Uterus (tissue), 4 donors: ENCODE measurements around the gene PMIS2. TPM values are rescaled to one million over a fixed set of nuclear protein-coding genes. Genes with fewer than 3 reads are reported as not detected.

Source experiments
- DNase-seq, 2 donors: peaks; one replicate each; pipeline ENCODE4 v3.0.0-alpha.2; 2019 to 2020
- H3K27ac ChIP-seq, 2 donors: fragments of 200-600 bp; sonication (generic); 1 replicate in 1 of 2; 2 replicates in 1 of 2; pipeline ENCODE4 v1.5.1; 2016 to 2018
- H3K27me3 ChIP-seq, 2 donors: fragments of 200-600 bp; sonication (generic); one replicate each; pipeline ENCODE4 v1.5.1; 2018 to 2019; ENCODE audit warnings: control low read depth in 1 of 2
- H3K36me3 ChIP-seq, 2 donors: fragments of 200-600 bp; sonication (generic); one replicate each; pipeline ENCODE4 v1.5.1; 2019; ENCODE audit warnings: control low read depth in 1 of 2
- H3K4me1 ChIP-seq, 2 donors: fragments of 200-600 bp; sonication (generic); one replicate each; pipeline ENCODE4 v1.5.1; 2018 to 2019; ENCODE audit warnings: control low read depth in 1 of 2
- H3K4me3 ChIP-seq, 2 donors: fragments of 200-600 bp; sonication (generic); 1 replicate in 1 of 2; 2 replicates in 1 of 2; pipeline ENCODE4 v1.5.1; 2018 to 2019; ENCODE audit warnings: mild to moderate bottlenecking in 1 of 2
- H3K9me3 ChIP-seq, 2 donors: fragments of 200-600 bp; sonication (generic); one replicate each; pipeline ENCODE4 v1.5.1; 2019; ENCODE audit warnings: control low read depth in 1 of 2
- CTCF ChIP-seq, 4 experiments: fragments of 200-600 bp in 2 of 4; fragments of 450-650 bp in 2 of 4; sonication (generic) in 2 of 4; IDR thresholded peaks; one replicate each; pipeline ENCODE4 v1.5.1; 2016 to 2019; ENCODE audit warnings: antibody characterized with exemption in 4 of 4, mild to moderate bottlenecking in 2 of 4, moderate library complexity in 1 of 4
- POLR2A ChIP-seq, 2 donors: fragments of 450-650 bp; IDR thresholded peaks; one replicate each; pipeline ENCODE4 v1.6.1; 2016; ENCODE audit warnings: antibody characterized with exemption in 2 of 2, mild to moderate bottlenecking in 1 of 2, moderate library complexity in 1 of 2
- intact Hi-C: fragments of 100-400 bp; cut with DNase I; formaldehyde crosslinking; loops from one replicate; pipeline ENCODE4 v1.15.1; 2023; ENCODE audit warnings: low total_unique reads
- total RNA-seq, 4 donors: library from RNA; depleted of rRNA in 3 of 4; stranded (reverse); fragments of >200 nt in 3 of 4; gene quantifications; one replicate each; pipeline versions ENCODE4 v1.1.0 to v1.2.4, GENCODE V29; 2014 to 2023
- donor health status: DM: yes; HTN: yes; CAD: no.

PMIS2 gene
- total RNA-seq, 4 donors from 2014 or later = not detected

DNA sequence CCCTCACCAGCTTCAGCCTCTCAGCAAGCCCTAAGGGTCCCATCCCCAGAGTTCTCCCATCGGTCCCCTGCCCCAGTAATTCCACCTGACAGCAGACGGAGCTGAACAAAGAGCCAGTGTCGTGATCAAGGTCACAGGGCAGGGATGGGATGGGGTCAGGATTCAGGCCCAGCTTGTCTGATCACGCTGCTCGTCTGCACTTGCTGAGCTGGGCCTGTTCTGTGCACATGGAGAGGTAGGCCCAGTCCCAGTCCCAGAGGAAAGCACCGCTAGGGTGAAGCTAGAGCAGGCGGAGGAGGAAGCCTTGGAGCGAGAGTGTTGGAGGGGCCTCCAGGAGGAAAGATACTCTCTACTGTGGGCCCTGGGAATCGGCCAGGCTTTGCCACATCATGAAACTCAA, 35.7 kb downstream of the PMIS2 start:
- DNase-seq = no peak
- H3K36me3 ChIP-seq = no peaks in the 10 kb centered on the region
- no peaks in the 10 kb centered on the region for H3K4me1 ChIP-seq
- no peaks in the 10 kb centered on the region for H3K27me3 ChIP-seq
- intact Hi-C loops = no loop called here
- H3K27ac ChIP-seq = no peak overlapping the region
- no peak for TF ChIP-seq POLR2A (IDR thresholded peaks at IDR 0.05)
- TF ChIP-seq CTCF (IDR thresholded peaks at IDR 0.05) = no peak
- no peaks in the 10 kb centered on the region for H3K9me3 ChIP-seq
- H3K4me3 ChIP-seq = no peak overlapping the region

DNA sequence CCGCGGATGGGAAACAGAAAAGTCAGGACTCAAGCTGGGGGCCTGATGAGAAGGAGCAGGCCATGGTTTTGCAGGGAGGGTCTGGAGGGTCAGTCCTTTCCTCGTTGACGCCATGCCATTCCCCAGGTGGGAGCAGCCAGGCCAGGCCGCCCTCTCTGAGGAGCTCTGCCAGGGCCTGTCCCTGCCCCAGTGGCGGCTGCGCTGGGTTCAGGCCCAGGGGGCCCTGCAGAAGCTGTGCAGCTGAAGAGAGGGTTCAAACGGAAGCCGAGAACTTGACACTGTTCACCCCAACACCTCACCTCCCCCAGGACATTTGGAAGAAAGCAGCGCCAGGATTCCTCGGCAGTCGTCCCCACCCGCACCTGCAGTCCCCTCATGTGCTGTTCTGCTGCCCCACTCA, 36.8 kb downstream of the PMIS2 start:
- DNase-seq = no peak
- Histone ChIP-seq H3K27me3 (no peaks in the 10 kb centered on the region), H3K36me3 (no peaks in the 10 kb centered on the region), H3K27ac (no peak overlapping the region), H3K9me3 (no peaks in the 10 kb centered on the region), H3K4me1 (no peaks in the 10 kb centered on the region), H3K4me3 (no peak overlapping the region)
- intact Hi-C loops = no loop called here
- TF ChIP-seq CTCF (IDR thresholded peaks at IDR 0.05) (no peak), POLR2A (IDR thresholded peaks at IDR 0.05) (no peak)

- Histone ChIP-seq H3K27me3 (no peaks in the 10 kb centered on the region), H3K27ac (no peak overlapping the region), H3K4me1 (no peaks in the 10 kb centered on the region), H3K4me3 (no peak overlapping the region), H3K9me3 (no peaks in the 10 kb centered on the region), H3K36me3 (no peaks in the 10 kb centered on the region)
- TF ChIP-seq POLR2A (IDR thresholded peaks at IDR 0.05) = no peak
- TF ChIP-seq CTCF (IDR thresholded peaks at IDR 0.05) = no peak
- no peak for DNase-seq
- intact Hi-C loops = no loop called here
Measured at GRCh38 chr19:35623327-35624010, 37.5 kb downstream of the PMIS2 start.

DNA sequence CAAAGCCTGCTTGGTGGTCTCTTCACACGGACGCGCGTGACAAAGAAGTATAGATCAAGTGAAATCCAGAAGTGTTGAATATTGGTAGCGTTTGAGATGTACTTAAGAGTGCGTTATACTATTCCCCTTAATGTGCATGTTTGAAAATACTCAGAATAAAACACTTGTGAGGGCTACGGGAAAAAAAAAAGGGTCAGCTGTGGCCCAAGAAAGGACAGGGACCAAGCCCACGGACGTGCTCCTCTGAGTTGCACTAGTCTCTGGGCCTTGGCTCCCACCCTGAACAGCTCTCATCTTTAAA, 42.2 kb downstream of the PMIS2 start:
- no peak for DNase-seq
- Histone ChIP-seq H3K9me3 (no peaks in the 10 kb centered on the region), H3K36me3 (no peaks in the 10 kb centered on the region), H3K27me3 (no peaks in the 10 kb centered on the region), H3K4me1 (peaks cover 5 to 6% of the 10 kb centered on the region in 2 donors), H3K4me3 (peak overlapping the region; percentile 89 to 93), H3K27ac (peak overlapping the region; percentile 78 to 93)
- TF ChIP-seq POLR2A (IDR thresholded peaks at IDR 0.05) (no peak), CTCF (IDR thresholded peaks at IDR 0.05) (no peak)
- intact Hi-C loops = no loop called here

GRCh38 chr19:35628565-35629331, 42.8 kb downstream of the PMIS2 start, which contains the start of gene RBM42:
Gene RBM42 (plus strand): TSS chr19:35629036. CDS start chr19:35629154, 118 bp downstream.
- DNase-seq = peak; percentile 98
- H3K36me3 ChIP-seq = no peaks in the 10 kb centered on the region
- H3K27me3 ChIP-seq = no peaks in the 10 kb centered on the region
- peak within 1 kb of the TSS; percentile 89 to 93 for H3K4me3 ChIP-seq
- peak; percentile 53 to 82 for TF ChIP-seq POLR2A (IDR thresholded peaks at IDR 0.05)
- TF ChIP-seq CTCF (IDR thresholded peaks at IDR 0.05) = peak in 2 of 4 experiments; percentile 32 to 51
- H3K9me3 ChIP-seq = no peaks in the 10 kb centered on the region
- intact Hi-C loops = no loop called here
- H3K27ac ChIP-seq = peak within 1 kb of the TSS; percentile 78 to 93
- H3K4me1 ChIP-seq = peaks cover 5 to 6% of the 10 kb centered on the region in 2 donors
